HG02642 (cell line): ENCODE data around the gene TRIM26.
"Not testable (repeated sequence)": the region's sequence is repeated elsewhere in the genome, so short reads cannot be mapped to it uniquely, and the experiment has no call there.

Experiments used
- ATAC-seq: cut with Tn5 transposase; IDR thresholded peaks from one replicate; pipeline ENCODE4 v1.9.1; 2021; ENCODE audit warnings: mild to moderate bottlenecking; ENCODE audit not compliant: unreplicated experiment, poor library complexity

The TRIM26 gene

DNA sequence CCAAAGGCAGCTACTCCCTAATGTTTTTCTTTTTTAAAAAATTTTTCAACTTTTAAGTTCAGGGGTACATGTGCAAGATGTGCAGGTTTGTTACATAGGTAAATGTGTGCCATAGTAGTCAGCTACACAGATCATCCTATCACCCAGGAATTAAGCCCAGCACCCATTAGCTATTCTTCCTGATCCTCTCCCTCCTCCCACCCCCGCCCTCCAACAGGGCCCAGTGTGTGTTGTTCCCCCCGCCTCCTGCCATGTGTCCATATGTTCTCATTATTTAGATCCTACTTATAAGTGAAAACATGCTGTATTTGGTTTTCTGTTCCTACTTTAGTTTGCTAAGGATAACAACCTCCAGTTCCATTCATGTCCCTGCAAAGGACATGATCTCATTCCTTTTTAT is 37.4 kb downstream of the TRIM26 start:
- no peak for ATAC-seq

GRCh38 chr6:30172681-30173080 is 40.5 kb downstream of the TRIM26 start:
- ATAC-seq, result no peak

- ATAC-seq, result no peak
Observed at GRCh38 chr6:30171677-30172471, 41.3 kb downstream of the TRIM26 start.

- no peak for ATAC-seq
Observed at GRCh38 chr6:30169658-30170614, 43.3 kb downstream of the TRIM26 start.

DNA sequence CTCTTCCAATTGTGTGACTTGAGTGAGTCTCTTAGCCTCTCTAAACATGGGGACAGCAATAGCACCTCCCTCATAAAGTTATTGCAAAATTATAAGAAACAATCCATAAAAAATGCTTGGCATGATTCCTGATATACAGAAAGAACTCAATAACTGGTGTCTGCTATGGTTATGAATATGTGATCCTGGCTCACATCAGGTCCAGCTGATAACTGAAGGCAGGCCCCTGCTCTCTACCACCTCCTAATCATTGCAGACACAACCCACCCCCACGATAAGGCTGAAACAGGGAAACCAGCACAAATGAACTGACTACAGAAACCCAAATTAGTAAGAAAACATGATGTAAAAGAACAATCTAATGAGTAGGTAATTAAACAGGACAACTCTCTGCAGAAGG is 44.5 kb downstream of the TRIM26 start:
- ATAC-seq, result no peak

- ATAC-seq, result no peak
Observed at GRCh38 chr6:30167101-30167500, 46.1 kb downstream of the TRIM26 start.

DNA sequence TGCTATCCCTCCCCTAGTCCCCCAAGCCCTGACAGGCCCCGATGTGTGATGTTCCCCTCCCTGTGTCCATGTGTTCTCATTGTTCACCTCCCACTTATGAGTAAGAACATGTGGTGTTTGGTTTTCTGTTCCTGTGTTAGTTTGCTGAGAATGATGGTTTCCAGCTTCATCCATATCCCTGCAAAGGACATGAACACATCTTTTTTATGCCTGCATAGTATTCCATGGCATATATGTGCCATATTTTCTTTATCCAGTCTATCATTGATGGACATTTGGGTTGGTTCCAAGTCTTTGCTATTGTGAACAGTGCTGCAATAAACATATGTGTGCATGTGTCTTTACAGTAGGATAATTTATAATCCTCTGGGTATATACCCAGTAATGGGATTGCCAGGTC is 48.0 kb downstream of the TRIM26 start:
- ATAC-seq, result not testable (repeated sequence)

- ATAC-seq, result no peak
Observed at GRCh38 chr6:30164714-30165113, 48.5 kb downstream of the TRIM26 start.

DNA sequence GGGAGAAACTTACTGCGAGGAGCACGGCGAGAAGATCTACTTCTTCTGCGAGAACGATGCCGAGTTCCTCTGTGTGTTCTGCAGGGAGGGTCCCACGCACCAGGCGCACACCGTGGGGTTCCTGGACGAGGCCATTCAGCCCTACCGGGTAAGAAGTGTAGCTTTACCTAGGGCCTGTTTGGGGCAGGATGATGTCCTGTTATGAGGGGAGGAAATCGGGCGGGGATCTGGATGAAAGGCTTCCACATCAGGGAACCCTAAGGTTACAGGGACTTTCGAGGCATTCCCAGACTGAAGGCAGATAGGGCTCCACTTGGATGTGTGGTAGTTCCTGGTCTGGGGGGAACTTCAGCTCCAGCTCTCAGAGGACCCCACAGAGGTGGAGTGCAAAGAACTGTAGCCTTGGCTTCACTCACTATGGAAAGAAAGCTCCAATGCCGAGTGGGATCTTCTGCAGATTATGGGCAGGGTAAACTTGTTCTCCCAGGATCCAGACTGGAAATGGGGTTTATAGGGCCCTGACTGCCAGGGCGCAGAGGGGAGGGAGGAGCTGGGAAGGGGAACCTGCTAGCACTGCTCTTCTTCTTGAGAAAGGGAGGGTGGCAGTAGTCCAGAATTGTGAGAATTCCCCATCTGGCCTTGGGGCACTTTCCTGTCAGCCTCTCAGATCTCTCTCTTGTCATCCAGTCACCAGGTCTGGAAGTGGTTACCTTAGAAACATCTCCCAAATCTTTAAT is 49.1 kb downstream of the TRIM26 start:
- no peak for ATAC-seq

- no peak for ATAC-seq
Observed at GRCh38 chr6:30163090-30163917, 49.9 kb downstream of the TRIM26 start, which contains the start of gene TRIM15. Gene TRIM15 (plus strand): TSS chr6:30163546. CDS start chr6:30163685, 139 bp downstream.

- ATAC-seq, result no peak
Observed at GRCh38 chr6:30162265-30163089, 50.7 kb downstream of the TRIM26 start.

DNA sequence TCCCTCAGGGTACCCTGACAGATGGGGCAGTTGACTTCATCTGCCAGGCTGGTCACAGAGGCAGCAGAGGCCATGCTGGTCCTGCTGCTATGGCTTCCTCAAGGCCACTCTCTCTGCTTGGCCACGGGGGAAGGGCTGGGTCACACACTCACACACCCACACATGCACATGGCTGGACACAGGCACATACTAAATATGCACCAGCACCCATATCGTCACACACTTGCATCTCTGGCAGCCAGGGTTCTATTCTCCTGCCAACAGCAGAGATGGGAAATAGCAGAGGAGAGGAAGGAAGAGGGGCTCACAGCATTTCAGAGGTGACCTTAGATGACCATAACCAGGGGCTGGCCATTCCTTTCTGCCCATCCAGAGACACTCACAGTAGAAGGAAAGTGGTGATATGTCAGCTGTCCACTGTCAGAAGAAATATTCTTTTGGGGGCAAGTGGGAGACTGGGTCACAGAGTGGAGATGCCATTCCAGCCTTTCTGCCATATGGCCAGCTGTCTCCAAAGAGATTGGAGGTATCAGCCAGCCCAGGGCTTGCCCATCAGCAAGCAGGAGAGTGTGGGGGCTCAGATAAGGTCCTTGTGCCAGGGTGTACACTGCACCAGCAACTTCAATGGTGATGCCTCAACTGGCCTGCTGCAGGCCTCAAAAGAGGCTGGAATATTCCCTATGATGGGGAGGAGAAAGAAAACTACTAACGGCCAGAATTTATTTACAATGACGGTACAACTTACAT is 52.2 kb downstream of the TRIM26 start, which contains the start of gene TRIM10:
Gene TRIM10 (minus strand): TSS at position 427 of the 747 bp plus-strand sequence. CDS start 353 bp downstream, at position 74.
- ATAC-seq, result no peak

DNA sequence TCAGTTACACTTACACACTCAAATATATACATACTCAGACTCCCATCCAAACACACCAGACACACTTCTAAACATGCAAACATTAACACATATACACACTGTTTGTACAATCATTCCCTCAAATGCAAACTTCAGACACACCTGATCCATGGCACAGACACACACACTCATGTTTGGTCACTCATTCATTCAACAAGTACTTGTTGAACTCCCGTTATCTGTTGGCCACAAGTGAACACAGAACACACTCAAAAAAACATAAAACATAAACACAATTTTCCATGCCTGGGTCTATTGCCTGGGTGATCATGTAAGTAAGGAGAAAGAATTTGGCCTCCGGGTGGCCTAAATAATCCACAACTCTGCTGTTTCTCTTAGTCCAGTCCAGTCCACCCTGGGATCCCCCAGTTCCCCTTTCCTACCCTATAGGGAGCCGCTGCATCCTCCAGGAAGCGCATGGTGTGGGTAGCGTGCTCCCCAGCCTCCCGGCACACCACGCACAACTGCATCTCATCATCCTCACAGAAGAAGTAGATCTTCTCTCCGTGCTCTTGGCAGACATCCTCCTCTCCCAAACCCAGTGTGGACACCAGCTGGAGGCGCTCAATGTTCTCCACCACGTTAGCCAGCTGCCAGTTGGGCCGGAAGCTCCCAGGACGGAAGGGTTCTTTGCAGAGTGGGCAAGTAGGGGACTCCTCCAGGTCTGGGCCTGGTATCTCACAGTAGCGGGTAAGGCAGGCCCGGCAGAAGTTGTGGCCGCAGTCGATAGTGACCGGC is 53.0 kb downstream of the TRIM26 start:
- ATAC-seq, result no peak

DNA sequence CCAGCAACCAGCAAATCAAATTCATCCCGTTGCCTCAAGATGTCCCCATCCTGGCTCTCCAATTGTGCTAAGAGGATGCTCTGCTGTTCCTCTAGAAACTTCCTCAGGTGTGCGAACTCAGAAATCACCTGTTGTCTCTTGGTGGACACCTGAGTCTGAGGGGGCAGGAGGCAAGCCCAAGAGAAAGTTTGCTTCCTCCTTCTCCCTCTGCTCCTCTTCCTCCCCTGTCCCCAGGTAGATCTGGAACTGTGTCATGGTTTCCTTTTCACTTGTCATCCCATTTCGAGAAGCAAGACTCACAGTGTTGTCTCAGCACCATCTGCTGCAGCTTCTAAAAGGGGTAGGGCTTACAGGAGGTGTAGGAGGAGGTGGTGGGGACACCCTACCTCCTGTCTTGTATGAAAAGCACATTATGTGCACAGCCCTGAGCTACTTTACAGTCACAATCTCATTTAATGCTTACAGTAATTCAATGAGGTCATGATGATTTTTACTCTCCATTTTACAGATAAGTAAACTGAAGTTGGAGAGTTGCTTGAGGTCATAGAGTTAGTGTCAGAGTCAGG is 54.6 kb downstream of the TRIM26 start:
- no peak for ATAC-seq

GRCh38 chr6:30157999-30158398 is 55.2 kb downstream of the TRIM26 start:
- no peak for ATAC-seq

- no peak for ATAC-seq
Observed at GRCh38 chr6:30157581-30157980, 55.6 kb downstream of the TRIM26 start.

DNA sequence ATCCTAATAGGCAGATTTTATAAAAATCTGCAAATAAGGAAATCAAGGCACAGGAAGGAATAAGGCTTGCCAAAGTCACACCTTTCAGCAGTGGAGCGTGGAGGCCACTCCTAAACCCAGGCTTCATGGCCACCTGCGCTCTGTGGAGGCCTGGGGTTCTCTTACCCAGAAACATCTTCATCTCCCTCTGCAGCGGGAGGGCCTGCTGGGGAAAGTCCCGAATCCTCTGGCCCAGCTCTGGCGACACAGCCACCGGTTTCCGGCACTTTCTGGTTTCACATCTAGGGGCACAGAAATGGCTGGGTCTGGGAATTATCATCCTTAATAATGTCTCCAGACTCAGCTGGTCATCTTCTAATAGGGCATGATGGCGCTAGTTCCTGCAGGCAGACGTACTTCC is 56.4 kb downstream of the TRIM26 start:
- ATAC-seq, result no peak
